HL-60/S4 treated with retinoic acid at 250 ng/mL for 4 days and 3 days (cell line): ENCODE measurements around the gene ZNF48.

Experiments
- in situ Hi-C: fragments of 300-500 bp; cut with MboI; formaldehyde crosslinking; loops from 2 replicates; pipeline ENCODE4 v1.7.0; 2022; ENCODE audit warnings: low sequenced_read_pairs

The ZNF48 gene

DNA sequence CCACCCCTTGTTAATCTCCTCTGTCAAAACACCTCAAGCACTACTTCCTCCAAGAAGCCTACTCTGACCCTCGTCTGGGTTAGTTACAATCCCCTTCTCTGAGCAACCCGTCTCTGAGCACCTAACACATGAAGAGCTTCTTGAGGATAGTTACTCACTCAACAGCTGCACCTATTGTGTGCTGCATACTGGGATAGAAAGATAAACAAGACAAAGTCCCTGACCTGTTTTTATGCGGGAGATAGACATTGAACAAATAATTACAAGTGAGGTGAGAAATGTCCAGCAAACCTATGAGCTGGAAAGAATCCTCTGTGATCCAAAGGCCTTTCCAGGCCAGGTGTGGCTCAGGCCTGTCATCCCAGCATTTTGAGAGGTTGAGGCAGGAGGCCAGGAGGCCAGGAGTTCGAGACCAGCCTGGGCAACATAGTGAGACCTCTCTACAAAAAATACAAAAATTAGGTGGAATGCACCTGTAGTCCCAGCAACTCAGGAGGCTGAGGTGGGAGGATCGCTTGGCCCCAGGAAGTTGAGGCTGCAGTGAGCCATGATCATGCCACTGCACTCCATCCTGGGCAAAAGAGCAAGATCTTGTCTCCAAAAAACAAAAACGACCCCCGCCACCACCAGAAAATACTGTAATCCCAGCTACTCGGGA, 6.7 kb downstream of the ZNF48 start:
- in situ Hi-C loops: loop anchor here (5.0 to 25.0 kb wide), 2 partner anchors 50 to 290 kb away; partner anchors contain the start of genes GDPD3 and MAPK3

DNA sequence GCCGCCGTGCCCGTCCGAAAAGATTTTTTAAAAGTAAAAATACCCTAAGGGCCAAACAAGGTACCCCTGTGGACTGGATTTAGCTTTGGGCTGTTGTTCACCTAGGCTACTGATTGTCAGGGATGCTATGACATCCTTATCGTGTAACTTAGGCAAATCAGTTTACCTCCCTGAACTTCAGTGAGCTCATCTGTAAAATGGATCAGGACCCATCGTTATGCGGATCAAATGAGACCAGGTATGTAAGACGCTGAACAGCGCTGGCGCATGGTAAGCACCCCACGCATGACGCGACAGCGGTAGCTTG, 11.5 kb downstream of the ZNF48 start:
- in situ Hi-C loops: loop anchor here (25.0 kb wide), 1 partner anchor 294 kb away; the partner anchor contains the start of genes GDPD3 and MAPK3

DNA sequence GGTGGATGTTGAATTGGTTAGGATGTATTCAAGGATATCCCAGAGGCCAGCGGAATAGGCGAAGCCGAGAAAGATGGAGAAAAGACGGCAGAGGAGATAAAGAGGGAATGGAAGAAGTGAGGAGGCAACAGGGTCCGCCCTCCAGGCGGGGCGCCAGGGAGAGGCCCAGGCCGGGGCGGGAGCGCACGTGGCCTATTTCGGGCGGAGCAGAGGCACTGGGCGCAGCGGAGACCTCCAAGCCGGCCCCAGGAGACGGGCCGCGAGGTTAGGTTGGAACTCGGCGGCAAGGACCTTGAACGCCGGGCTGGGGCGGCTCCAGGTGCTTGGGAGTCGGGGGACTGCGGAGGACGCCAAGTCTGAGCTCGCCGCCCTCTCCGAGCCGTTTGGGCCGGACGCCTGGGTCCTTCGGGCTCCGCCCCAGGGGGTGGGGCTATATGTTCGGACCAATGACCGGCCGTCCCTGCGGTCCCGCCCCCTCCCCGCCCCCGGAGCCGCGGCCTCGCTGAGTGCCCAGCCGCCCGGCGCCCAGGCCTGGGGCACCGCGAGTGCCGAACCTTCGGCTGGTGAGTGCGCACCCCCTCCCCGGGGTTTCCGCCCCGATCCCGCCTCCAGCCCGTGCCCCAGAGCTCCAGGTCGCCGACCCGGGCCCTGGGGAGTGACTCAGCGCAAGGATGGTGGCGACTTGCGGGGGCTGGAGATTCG, 12.0 kb downstream of the ZNF48 start, which contains the start of gene ZNF771:
Gene ZNF771 (plus strand): TSS at position 505 of the 702 bp plus-strand sequence. CDS start 448 bp downstream, outside the sequence.
- in situ Hi-C loops: loop anchor here (25.0 kb wide), 1 partner anchor 295 kb away; the partner anchor contains the start of genes GDPD3 and MAPK3

DNA sequence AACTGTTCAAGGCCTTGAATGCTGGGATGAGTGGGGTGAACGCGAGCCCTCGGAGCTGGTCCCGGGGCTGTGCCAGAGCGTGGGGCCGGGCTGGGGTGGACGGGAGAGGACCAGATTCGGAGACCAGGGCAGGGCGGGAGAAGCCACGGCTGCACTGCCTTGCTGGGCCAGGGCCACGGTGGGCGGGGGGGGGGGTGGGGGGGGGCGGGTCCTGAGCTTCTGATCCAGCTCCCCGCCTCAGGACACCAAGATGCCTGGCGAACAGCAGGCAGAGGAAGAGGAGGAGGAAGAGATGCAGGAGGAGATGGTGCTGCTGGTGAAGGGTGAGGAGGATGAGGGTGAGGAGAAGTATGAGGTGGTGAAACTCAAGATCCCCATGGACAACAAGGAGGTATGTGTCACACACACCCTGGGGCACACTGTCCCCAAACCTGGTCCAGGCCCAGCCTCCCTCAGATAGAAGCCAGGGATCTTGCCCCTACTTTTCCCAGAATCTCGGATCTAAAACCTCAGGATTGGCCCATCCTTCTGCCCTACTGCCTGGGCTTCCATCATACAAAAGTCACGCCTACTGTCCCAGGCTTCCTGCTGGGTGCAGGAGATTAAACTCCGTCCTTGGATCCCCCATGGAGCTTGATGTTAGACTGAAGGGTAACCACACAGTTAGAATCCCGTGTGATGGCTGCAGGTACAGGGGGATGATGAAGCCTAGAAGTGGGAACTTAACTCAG, 12.7 kb downstream of the ZNF48 start:
- in situ Hi-C loops: loop anchor here (25.0 kb wide), 1 partner anchor 296 kb away; the partner anchor contains the start of genes GDPD3 and MAPK3

DNA sequence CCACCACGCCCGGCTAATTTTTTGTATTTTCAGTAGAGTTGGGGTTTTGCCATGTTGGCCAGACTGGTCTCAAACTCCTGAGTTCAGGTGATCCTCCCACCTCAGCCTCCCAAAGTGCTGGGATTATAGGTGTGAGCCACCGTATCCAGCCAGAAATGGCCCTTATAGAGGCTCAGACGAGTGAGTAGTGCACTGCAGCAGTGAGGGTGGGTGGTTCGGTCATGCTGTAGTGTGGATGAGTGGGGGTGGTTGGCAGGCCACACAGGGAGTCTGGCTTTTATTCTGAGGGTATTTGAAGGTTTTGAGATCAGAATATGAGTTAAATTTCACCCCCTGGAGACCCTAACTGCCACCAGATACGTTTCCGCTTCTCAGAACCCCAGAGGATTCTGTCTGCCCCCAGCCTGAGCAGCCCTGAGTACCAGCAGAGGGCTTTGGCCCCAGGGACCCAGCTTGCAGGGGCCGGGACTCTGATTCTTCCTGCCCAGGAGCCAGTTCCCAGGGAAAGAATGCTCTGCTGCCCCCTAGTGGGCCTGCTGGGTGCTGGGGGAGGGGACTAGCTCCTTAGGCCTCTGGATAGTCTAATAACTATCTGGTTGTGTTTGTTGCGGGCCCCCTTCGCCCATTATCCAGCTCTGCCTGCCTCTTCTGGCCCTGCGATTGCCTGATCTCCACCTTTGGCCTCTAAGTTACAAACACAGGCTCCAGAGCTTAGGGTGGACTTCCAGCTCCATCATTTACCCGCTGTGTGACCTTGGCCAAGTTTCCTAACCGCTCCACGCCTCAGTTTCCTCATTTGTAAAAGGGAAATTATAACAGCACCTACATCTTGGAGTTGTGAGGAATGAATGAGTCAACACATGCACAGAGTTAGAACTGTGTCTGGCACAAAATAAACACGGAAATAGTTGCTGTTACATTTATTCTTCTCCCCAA, 14.2 kb downstream of the ZNF48 start:
- in situ Hi-C loops: loop anchor here (25.0 kb wide), 1 partner anchor 297 kb away; the partner anchor contains the start of genes GDPD3 and MAPK3

DNA sequence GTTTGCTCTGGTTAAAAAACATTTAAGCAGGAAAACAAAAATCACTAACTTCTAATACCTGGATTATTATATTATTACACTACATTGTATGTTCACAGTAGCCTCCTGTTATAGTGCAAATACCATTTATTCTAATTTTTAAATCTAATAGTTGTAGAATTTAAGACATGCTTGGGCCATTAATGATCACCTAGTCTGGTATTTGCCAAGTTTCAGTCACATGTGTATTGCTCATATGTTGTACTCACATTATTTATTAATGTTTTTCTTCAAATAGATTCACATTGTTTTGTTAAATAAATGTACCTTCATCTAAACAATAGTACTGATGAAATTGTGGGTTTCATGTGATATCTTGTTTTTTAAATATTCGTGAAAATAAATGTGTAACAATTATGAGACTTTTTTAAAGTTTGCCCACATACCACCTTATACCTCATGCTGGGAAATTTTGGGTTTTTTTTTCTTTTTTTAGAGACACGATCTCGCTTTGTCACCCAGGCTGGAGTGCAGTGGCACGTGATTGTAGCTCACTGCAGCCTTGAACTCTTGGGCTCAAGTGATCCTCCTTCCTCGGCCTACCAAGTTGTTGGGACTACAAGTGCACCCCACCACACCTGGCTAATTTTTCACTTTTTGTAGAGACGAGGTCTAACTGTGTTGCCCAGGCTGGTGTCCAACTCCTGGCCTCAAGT, 18.0 kb downstream of the ZNF48 start:
- in situ Hi-C loops: loop anchor here (25.0 kb wide), 1 partner anchor 301 kb away; the partner anchor contains the start of genes GDPD3 and MAPK3

DNA sequence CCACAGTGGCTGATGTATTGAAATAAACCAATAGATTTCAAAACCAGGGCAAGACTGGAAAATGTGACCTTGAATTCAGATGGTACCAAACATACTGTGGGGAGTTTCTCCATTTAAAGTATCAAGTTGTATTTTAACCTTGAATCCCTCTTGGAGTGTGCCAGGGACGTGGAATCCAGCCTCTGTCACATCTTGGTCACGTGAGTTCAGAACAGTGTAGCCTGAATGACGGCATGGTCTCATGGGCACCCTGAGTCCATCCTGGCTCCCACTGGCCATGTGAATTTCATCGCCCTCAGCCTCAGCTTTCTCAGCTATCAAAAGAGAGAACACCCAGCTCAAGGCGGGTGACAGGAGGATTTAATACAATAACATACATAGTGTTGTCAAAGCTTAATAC, 18.9 kb downstream of the ZNF48 start:
- in situ Hi-C loops: loop anchor here (25.0 kb wide), 1 partner anchor 302 kb away; the partner anchor contains the start of genes GDPD3 and MAPK3

DNA sequence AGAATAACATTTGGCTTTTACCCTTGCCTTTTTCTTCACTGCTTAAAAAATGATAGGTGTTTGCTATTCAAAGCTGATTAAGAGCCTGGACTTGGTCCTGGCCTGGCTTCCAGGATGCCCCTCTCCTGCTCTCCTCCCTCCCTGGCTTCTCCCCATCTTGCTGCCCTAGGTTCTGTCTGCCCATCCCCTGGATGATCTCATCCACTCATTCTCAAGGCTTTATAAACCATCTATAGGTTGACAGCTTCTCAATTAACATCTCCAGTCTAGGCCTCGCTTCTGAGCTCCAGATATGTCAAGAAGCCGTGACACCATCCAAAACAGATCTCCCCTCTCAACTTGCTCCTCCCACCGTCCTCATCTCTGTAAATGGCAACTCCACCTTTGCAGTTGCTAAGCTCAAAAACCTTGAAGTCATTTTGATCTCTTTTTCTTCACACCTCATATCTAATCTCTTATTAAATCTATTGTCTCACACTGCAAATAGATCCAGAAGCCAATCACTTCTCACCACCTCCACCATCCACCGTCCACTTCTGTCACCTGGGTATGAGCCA, 20.9 kb downstream of the ZNF48 start:
- in situ Hi-C loops: loop anchor here (25.0 kb wide), 1 partner anchor 304 kb away; the partner anchor contains the start of genes GDPD3 and MAPK3

DNA sequence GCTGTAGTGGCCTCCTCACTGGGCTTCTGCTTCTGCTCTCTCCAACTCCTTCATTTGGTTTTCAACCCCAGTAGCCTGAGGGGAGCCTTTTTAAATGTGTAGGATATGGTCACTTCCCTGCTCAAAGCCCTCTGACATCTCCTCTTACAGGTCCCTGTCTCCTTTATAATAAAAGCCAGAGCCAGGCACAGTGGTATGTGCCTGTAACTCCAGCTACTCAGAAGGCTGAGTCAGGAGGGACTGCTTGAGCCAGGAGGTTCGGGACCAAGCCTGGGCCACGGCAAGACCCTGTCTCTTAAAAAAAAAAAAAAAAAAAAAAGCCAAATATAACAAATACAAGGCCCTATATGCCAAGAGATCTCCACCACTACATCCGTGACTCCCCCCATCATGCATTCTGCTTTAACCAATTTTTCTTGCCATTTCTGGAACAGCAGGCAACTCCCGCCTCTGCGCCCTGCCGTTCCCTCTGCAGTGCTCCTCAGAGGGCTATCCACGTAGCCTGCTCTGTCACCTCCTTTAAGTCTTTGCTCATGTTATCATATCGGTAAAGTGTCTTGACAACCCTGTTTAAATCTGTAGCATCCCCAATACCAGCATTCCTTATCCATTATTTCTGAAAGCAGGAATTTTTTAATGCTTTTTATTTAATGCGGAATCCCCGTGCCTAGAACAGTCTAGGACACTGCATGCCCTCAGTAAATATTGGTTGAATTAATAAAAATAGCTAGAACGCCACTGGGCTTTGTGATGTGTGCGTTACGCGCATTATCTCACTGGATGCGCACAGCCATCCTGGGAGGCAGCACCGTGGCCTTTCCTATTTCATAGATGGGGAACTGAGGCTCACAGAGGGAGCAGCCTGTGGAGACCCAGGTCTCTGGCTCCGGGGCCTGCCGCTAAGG, 21.7 kb downstream of the ZNF48 start:
- in situ Hi-C loops: loop anchor here (25.0 kb wide), 1 partner anchor 305 kb away; the partner anchor contains the start of genes GDPD3 and MAPK3

DNA sequence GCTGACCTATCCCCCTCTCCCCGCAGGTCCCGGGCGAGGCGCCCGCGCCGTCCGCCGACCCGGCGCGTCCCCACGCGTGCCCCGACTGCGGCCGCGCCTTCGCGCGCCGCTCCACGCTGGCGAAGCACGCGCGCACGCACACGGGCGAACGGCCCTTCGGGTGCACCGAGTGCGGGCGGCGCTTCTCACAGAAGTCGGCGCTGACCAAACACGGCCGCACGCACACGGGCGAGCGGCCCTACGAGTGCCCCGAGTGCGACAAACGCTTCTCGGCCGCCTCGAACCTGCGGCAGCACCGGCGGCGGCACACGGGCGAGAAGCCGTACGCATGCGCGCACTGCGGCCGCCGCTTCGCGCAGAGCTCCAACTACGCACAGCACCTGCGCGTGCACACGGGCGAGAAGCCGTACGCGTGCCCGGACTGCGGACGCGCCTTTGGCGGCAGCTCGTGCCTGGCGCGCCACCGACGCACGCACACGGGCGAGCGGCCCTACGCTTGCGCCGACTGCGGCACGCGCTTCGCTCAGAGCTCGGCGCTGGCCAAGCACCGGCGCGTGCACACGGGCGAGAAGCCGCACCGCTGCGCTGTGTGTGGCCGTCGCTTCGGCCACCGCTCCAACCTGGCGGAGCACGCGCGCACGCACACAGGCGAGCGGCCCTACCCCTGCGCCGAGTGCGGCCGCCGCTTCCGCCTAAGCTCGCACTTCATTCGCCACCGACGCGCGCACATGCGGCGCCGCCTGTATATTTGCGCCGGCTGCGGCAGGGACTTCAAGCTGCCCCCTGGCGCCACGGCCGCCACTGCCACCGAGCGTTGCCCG, 22.5 kb downstream of the ZNF48 start:
- in situ Hi-C loops: loop anchor here (25.0 kb wide), 1 partner anchor 305 kb away; the partner anchor contains the start of genes GDPD3 and MAPK3

DNA sequence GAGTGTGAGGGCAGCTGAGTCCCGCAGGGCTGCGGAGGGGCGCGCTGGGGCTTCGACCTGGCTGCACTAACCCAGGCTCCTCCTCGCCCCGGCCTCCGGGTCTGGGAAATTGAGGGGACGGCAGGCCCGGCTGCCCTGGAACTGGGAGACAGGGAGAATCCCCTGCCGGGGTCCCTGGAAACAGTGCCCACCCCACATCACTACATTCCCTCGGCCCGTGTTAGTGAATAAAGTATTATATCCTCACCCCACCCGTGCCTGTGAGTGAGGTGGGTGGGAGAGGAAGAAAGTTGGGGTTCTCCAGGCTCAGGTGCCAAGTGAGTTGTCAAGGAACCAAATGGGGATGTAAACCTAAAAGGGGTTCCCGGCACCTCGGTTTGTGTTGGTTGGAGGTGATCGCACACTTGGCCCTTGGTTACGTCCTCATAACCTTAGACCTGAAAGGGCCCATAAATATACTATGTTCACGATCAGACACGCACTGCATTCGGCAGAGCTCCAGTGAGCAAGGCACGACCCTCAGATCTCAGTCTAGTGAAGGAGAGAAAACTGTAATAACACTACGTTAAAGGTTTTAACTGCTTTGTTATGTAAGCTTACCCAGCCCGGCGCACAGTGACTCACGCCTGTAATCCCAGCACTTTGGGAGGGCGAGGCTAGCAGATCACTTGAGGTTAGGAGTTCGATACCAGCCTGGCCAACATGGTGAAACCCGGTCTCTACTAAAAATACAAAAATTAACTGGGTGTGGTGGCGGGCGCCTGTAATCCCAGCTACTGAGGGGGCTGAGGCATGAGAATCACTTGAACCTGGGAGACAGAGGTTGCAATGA, 23.3 kb downstream of the ZNF48 start:
- in situ Hi-C loops: loop anchor here (25.0 kb wide), 1 partner anchor 306 kb away; the partner anchor contains the start of genes GDPD3 and MAPK3

DNA sequence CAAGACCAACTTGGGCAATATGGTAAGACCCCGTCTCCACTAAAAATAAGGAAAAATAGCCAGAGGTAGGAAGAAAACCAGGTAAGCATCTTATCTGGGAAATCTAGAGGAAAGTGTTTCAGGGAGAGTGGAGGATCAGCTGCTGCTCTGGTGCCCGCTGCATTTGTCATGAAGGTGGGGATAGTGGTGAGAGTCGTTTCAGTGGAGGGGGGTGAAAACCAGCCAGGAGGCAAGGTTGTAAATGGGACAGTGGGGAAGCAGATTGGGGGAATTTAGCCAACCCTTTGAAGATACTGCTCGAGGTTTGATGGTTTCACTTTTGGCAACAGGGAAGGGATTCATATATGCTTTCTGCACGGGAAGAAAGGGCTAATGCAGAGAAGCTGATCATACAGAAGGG, 25.8 kb downstream of the ZNF48 start:
- in situ Hi-C loops: loop anchor here (25.0 kb wide), 1 partner anchor 309 kb away; the partner anchor contains the start of genes GDPD3 and MAPK3

DNA sequence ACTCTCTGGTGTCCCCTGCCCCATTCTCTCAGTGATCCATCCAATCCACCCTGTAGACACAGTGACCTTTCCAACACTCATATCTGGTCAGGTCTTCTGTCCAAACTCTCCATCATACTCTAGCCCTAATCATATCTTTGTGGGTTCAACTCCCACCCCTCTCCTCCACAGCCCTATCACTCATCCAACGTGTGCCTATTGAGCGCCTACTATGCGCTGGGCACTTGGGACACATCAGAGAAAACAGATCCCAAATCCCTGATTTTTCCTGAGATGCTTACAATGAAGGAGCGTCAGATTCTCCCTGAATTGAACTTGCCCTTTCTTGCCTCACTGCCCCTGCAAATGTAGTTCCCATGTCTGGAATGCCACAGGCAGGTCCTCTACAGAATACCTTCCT, 32.8 kb downstream of the ZNF48 start:
- in situ Hi-C loops: no loop called here

DNA sequence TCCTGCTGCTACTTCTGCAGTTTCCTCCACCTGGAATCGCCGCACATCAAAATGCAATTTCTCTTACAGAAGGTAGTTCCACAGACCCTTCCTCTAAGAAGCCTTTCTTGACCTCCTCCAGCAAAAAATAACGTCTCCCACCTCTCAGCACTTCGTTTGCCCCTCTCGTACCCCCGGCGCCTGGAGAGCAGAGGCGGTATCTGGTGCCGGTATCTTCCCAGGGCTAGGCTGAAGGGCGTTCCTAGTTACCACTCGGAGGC, 34.1 kb downstream of the ZNF48 start:
- in situ Hi-C loops: no loop called here

DNA sequence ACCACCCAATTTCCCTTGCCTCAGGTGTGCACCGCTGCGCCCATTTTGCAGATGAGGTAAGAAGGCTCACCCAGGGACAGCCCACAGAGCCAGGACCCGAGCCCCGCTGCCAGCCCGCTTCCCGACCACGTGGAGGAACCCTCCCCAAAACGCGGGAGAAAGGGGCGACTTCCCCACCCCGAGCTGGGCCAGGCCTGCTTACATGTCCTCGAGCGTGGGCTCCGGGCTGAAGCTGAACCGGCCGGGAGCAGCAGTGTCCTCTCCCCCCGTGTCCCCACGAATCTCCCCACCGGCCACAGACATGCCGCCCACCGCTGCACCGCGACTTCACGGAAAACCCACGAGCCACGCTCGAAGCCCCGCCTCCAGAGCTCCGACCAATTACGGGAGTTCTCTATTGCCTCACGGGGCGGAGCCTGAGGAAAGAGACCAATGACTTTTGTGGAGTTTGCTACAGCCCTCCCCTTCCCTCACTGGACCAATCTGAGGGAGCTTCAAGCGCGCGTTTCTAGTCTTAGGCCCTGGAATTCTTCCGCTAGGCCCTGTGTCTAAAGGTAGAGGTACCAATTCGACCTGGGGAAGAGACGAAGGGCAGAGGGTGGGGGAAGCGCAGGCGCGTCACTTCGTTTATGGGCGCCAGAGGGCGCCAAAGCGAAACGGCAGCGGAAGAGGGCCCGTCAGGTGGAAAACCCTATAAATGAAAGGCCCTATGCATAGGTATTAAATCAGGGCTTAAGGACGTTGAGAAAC, 34.6 kb downstream of the ZNF48 start, which contains the start of gene DCTPP1:
Gene DCTPP1 (minus strand): TSS at position 353 of the 750 bp plus-strand sequence. CDS start 50 bp downstream, at position 303.
- in situ Hi-C loops: loop anchor here (10.0 kb wide), 1 partner anchor 175 kb away; no protein-coding TSS in a partner anchor
